Activated CD4-positive, alpha-beta T cell treated with anti-CD3 and anti-CD28 coated beads for 36 hours (primary cell): ENCODE results near the gene SERPINF2. TPM values are rescaled to one million over a fixed set of nuclear protein-coding genes. Genes with fewer than 3 reads are reported as not detected.
"Not testable (repeated sequence)": the region's sequence is repeated elsewhere in the genome, so short reads cannot be mapped to it uniquely, and the experiment has no call there.

Experiments
- ATAC-seq: fragments of 200-7000 bp; cut with Tn5 transposase; one replicate; pipeline ENCODE4 v1.10.0; 2021; ENCODE audit warnings: mild to moderate bottlenecking, moderate library complexity
- CTCF ChIA-PET: fragments of 350-600 bp; sonication (Branson Sonifier 250); formaldehyde crosslinking; loops from one replicate; lab custom pipeline; 2021; ENCODE audit warnings: antibody characterized with exemption; lab: Charles Lee
- POLR2A ChIA-PET: fragments of 350-600 bp; sonication (Branson Sonifier 250); formaldehyde crosslinking; loops from one replicate; lab custom pipeline; 2021; ENCODE audit warnings: antibody characterized with exemption, inconsistent platforms; lab: Charles Lee
- DNase-seq: peaks from one replicate; pipeline ENCODE4 v3.0.0-alpha.2; 2020
- H3K27ac Mint-ChIP-seq: one replicate; pipeline ENCODE4 v1.8.0; 2021; ENCODE audit warnings: mixed read lengths
- H3K27me3 Mint-ChIP-seq: one replicate; pipeline ENCODE4 v1.8.0; 2021; ENCODE audit warnings: mixed read lengths
- H3K36me3 Mint-ChIP-seq: one replicate; pipeline ENCODE4 v1.8.0; 2021; ENCODE audit warnings: low read depth, mixed read lengths
- H3K4me1 Mint-ChIP-seq: one replicate; pipeline ENCODE4 v1.8.0; 2021; ENCODE audit warnings: mixed read lengths
- H3K4me3 Mint-ChIP-seq: one replicate; pipeline ENCODE4 v1.8.0; 2021; ENCODE audit warnings: mild to moderate bottlenecking, moderate library complexity, mixed read lengths
- H3K9me3 Mint-ChIP-seq: one replicate; pipeline ENCODE4 v1.8.0; 2021; ENCODE audit warnings: low read depth, mixed read lengths
- intact Hi-C, 2 experiments: fragments of 100-400 bp; cut with DNase I in 1 of 2; cut with micrococcal nuclease in 1 of 2; formaldehyde crosslinking; loops; one replicate each; pipeline versions ENCODE4 v1.14.2 to v1.15.1; 2022 to 2024; cut with DNase I, micrococcal nuclease
- total RNA-seq, 2 experiments: library from RNA; stranded (reverse); gene quantifications; one replicate each; pipeline ENCODE4 v1.2.3, GENCODE V29; 2021

The SERPINF2 gene
- total RNA-seq, 2 experiments from 2014 or later: 0.12 TPM; not detected in 1

DNA sequence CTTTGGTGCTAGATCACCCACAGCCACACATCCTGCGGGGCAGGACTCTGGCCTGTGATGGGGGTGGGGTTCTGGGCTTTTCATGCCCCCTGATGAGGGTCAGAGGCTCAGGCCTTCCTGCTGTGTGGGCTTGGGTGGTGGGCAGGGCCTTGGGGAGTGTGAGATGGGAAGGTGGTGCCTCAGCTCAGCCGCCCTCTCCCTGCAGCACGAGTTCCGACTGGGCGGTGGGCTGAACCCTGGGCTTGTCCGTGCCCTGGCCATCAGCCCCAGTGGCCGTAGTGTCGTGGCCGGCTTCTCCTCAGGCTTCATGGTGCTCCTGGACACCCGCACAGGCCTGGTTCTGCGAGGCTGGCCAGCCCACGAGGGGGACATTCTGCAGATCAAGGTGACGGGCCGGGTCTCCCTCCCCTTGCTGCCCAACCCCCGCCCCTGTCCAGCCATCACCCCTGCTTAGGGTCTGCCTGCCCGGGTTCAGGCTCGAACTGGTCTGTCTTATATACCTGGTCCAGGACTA is 6.8 kb upstream of the SERPINF2 start:
- DNase-seq (no peak), ATAC-seq (no peak)
- H3K4me3 Mint-ChIP-seq: no peak overlapping the region
- H3K36me3 Mint-ChIP-seq: peaks cover 3% of the 10 kb centered on the region
- H3K4me1 Mint-ChIP-seq: peaks cover 20% of the 10 kb centered on the region
- intact Hi-C loops: no loop called here
- POLR2A ChIA-PET: interaction anchor here (0.6 kb wide), 1 partner anchor 632 kb away, joined by 3 read pairs; no protein-coding TSS in a partner anchor
- CTCF ChIA-PET: interaction anchor here (0.6 to 2.1 kb wide), 4 partner anchors 11 to 1714 kb away, joined by 3 to 12 read pairs (median 4); no protein-coding TSS in a partner anchor
- H3K9me3 Mint-ChIP-seq: no peaks in the 10 kb centered on the region
- H3K27me3 Mint-ChIP-seq: no peaks in the 10 kb centered on the region
- H3K27ac Mint-ChIP-seq: no peak overlapping the region

GRCh38 chr17:1736348-1737281 is 6.1 kb upstream of the SERPINF2 start:
- Mint-ChIP-seq H3K27ac (peak overlapping the region; percentile 71), H3K4me3 (no peak overlapping the region), H3K4me1 (peaks cover 20% of the 10 kb centered on the region), H3K27me3 (no peaks in the 10 kb centered on the region), H3K36me3 (peaks cover 3% of the 10 kb centered on the region), H3K9me3 (no peaks in the 10 kb centered on the region)
- intact Hi-C loops: no loop called here
- POLR2A ChIA-PET: interaction anchor here (0.6 kb wide), 1 partner anchor 632 kb away, joined by 3 read pairs; no protein-coding TSS in a partner anchor
- CTCF ChIA-PET: interaction anchor here (0.6 to 2.1 kb wide), 7 partner anchors 9 to 1713 kb away, joined by 3 to 12 read pairs (median 3); no protein-coding TSS in a partner anchor
- ATAC-seq (peak; percentile 91), DNase-seq (peak; percentile 89)

- Mint-ChIP-seq H3K36me3 (peaks cover 3% of the 10 kb centered on the region), H3K27me3 (no peaks in the 10 kb centered on the region), H3K4me3 (no peak overlapping the region), H3K9me3 (no peaks in the 10 kb centered on the region), H3K4me1 (peaks cover 20% of the 10 kb centered on the region), H3K27ac (no peak overlapping the region)
- CTCF ChIA-PET: interaction anchor here (0.6 kb wide), 2 partner anchors 17 to 21 kb away, joined by 3 to 4 read pairs; no protein-coding TSS in a partner anchor
- no peak for DNase-seq
- intact Hi-C loops: no loop called here
- no peak for ATAC-seq
- POLR2A ChIA-PET: no interaction called here
Observed at GRCh38 chr17:1737531-1738291, 5.0 kb upstream of the SERPINF2 start.

DNA sequence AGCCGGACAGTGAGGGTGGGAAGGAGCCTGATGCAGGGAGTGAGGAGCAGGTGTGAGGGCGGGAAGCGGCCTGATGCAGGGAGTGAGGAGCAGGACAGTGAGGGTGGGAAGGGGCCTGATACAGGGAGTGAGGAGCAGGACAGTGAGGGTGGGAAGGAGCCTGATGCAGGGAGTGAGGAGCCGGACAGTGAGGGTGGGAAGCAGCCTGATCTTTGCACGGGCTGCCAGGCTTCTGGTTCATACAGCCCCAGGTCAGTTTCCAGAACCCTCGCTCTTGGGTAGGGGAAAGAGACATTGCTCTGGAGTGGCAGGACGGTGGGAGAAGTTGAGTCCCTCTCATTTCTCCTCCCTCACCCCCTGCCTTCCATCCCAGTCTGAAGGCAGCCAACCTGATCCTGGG is 772 bp upstream of the SERPINF2 start:
- H3K4me1 Mint-ChIP-seq, ATAC-seq, H3K4me3 Mint-ChIP-seq, DNase-seq, H3K9me3 Mint-ChIP-seq, intact Hi-C loops, H3K36me3 Mint-ChIP-seq, POLR2A ChIA-PET, CTCF ChIA-PET, H3K27ac Mint-ChIP-seq, H3K27me3 Mint-ChIP-seq: not testable (repeated sequence)

DNA sequence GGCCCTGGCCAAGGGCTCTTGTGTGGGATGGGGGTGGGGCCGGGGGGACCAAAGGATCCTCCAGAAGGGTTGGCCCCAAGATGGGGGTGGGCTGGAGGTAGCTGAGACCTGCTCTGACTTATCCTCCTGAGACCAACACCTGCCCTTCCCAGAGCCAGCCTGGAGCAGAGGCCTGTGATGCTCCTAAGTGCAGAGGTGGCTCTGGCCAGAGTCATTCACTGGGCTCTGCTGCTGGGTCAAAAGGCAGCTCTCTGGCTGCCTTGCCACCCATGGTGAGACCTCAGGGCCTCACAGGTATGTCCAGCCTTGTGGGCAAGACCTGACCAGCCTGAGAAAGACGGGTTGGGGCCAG is 393 bp downstream of the SERPINF2 start:
- H3K27ac Mint-ChIP-seq: no peak overlapping the region
- H3K4me3 Mint-ChIP-seq: no peak overlapping the region
- DNase-seq (no peak), ATAC-seq (no peak)
- no peaks in the 10 kb centered on the region for H3K9me3 Mint-ChIP-seq
- intact Hi-C loops: no loop called here
- no peaks in the 10 kb centered on the region for H3K27me3 Mint-ChIP-seq
- no peaks in the 10 kb centered on the region for H3K36me3 Mint-ChIP-seq
- CTCF ChIA-PET: no interaction called here
- no peaks in the 10 kb centered on the region for H3K4me1 Mint-ChIP-seq
- POLR2A ChIA-PET: no interaction called here

DNA sequence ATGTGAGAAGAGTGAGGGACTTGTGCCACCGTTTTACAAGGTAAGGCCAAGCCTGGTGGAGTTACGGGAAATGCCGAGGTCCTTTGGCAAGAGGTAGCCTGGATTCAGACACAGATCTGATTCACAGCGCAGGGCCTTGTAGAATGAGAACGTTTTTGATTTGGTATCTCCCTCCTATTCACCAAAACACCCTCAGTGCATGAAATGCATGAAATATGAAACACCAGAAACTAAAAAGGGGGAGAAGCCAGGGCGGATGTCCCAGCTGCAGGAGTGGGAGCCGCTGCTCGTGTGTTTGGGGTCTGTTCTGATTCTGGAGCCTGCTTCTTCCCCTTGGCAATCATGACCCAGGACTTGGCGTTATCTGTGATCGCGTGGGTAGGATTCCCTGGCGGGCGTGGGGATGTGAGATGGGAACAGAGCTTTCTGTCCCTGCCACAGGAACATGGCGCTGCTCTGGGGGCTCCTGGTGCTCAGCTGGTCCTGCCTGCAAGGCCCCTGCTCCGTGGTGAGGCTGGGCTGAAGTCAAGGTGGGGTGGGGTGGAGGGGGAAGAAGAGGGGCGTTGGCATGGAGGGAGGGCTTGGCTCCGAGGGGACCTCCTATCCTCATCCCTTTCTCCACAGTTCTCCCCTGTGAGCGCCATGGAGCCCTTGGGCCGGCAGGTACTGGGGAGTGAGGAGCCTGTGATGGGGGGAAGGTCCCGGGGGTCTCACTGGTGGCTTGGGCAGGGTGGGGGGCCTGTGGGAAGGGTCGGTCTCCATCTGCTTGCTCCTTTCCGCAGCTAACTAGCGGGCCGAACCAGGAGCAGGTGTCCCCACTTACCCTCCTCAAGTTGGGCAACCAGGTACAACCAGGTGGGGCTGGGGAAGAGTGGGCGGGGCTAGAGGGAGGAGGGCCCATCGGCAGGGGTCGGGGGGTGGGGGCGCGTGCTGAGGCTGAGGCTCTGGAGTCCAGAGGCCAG is 2.2 kb downstream of the SERPINF2 start:
- Mint-ChIP-seq H3K9me3 (no peaks in the 10 kb centered on the region), H3K36me3 (no peaks in the 10 kb centered on the region), H3K4me1 (no peaks in the 10 kb centered on the region), H3K27ac (no peak overlapping the region), H3K27me3 (no peaks in the 10 kb centered on the region), H3K4me3 (no peak overlapping the region)
- DNase-seq: no peak
- intact Hi-C loops: no loop called here
- no peak for ATAC-seq
- ChIA-PET CTCF (no interaction called here), POLR2A (no interaction called here)

- ChIA-PET POLR2A (interaction anchor here (0.8 kb wide), 1 partner anchor 1000 kb away, joined by 3 read pairs; no protein-coding TSS in a partner anchor), CTCF (no interaction called here)
- no peak for ATAC-seq
- Mint-ChIP-seq H3K9me3 (no peaks in the 10 kb centered on the region), H3K4me3 (no peak overlapping the region), H3K4me1 (no peaks in the 10 kb centered on the region), H3K27ac (no peak overlapping the region), H3K27me3 (no peaks in the 10 kb centered on the region), H3K36me3 (no peaks in the 10 kb centered on the region)
- intact Hi-C loops: no loop called here
- DNase-seq: no peak
Observed at GRCh38 chr17:1745513-1746020, 2.9 kb downstream of the SERPINF2 start.

- no peaks in the 10 kb centered on the region for H3K27me3 Mint-ChIP-seq
- intact Hi-C loops: no loop called here
- H3K36me3 Mint-ChIP-seq: no peaks in the 10 kb centered on the region
- no peak overlapping the region for H3K27ac Mint-ChIP-seq
- H3K4me1 Mint-ChIP-seq: no peaks in the 10 kb centered on the region
- ChIA-PET CTCF (interaction anchor here (0.6 to 0.7 kb wide), 2 partner anchors 11 to 551 kb away, joined by 3 read pairs; no protein-coding TSS in a partner anchor), POLR2A (no interaction called here)
- DNase-seq: no peak
- H3K4me3 Mint-ChIP-seq: no peak overlapping the region
- no peaks in the 10 kb centered on the region for H3K9me3 Mint-ChIP-seq
- no peak for ATAC-seq
Observed at GRCh38 chr17:1746975-1747543, 4.4 kb downstream of the SERPINF2 start.

- Mint-ChIP-seq H3K4me3 (no peak overlapping the region), H3K27ac (no peak overlapping the region), H3K9me3 (no peaks in the 10 kb centered on the region), H3K36me3 (no peaks in the 10 kb centered on the region), H3K4me1 (no peaks in the 10 kb centered on the region), H3K27me3 (no peaks in the 10 kb centered on the region)
- POLR2A ChIA-PET: no interaction called here
- CTCF ChIA-PET: interaction anchor here (0.6 kb wide), 1 partner anchor 57 kb away, joined by 3 read pairs; no protein-coding TSS in a partner anchor
- no peak for ATAC-seq
- DNase-seq: no peak
- intact Hi-C loops: no loop called here
Observed at GRCh38 chr17:1750628-1751027, 8.0 kb downstream of the SERPINF2 start.
